GM21528 (cell line): Measurements from ENCODE around the gene PRDM5.

Source experiments
- ATAC-seq: cut with Tn5 transposase; IDR thresholded peaks from one replicate; pipeline ENCODE4 v1.9.1; 2021; ENCODE audit warnings: mild to moderate bottlenecking, moderate library complexity; ENCODE audit not compliant: unreplicated experiment, low FRiP score

Gene PRDM5

DNA sequence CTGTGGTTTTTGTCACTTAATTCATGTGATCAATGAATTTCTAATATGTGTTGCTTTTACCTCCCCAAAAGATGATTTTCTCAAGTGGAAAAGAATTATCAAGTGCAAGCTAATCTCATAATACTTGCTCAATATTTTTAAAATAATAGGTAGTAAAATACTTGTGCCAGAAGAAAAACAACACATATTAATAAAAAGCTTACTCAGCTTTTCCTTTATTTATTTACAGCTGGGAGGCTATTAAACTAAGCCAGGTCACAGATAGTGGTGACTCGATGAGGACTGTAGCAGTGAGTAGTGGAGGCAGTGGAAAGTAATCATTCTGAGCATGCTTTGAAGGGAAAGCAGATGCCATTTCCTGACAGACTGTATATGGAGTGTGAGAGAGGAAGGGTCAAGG is 96.1 kb downstream of the PRDM5 start:
- ATAC-seq = no peak

- ATAC-seq = no peak
Measured at GRCh38 chr4:120824946-120825345, 97.6 kb downstream of the PRDM5 start.

DNA sequence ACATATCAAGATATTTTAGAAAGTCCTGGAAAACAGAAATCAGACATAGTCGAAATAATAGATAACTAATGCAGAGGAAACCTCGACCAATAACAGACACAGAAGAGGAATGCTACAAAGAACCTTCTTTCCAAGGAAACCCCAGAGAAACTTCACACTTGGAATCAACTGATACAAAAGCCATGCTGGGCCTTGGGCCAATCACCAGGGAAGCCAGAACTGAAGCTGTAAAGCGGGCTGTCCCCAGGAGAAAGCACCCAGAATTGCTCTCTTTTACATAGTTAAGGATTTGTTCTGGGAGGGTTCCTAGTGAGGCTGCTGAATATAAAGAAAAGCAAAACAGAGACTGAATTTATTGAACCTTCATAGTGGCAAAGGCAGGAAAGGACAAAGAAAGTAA is 100.5 kb downstream of the PRDM5 start:
- no peak for ATAC-seq

DNA sequence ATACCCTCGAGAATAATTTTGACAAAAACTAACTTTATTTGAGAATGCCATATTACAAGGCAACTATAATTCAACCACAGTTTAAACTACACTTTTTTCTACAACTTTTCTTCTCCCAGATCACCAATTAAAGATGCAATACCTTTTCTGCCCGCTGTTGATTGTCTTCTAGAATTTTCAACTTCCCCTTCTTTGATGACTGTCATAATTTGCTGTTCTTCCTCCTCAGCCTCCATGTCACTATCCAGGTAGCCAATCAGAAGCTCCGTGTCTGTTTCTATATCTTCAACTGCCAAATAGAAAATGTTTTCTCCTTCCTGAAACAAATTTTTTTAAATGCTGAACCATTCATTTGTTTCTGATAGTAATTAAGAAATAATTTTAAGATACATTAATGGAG is 101.5 kb downstream of the PRDM5 start:
- no peak for ATAC-seq

DNA sequence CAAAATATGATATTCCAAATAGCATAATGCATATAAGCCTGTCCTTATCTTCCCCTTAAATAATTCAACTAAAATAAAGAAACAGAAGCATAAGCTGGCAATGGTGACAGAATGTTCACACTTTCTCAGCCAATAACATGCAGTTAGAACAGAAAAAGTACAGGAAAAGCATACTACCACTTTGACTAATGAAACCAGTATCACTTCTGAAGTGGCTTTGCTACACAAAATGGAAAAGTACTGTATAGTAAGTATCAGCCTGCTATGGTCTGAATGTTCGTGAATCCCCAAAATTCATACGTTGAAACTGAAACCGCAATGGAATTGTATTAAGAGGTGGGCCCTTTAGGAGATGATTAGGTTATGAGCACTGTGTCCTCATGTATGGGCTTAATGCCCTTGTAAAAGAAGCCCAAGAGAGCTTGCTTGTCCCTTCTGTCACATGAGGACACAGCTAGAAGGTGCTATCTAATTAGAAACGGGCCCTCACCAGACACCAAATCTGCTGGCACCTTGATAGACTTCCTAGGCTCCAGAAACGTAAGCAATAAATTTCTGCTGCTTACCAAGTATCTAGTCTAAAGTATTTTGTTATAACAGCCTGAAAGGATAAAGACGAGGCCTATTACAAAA is 102.6 kb downstream of the PRDM5 start:
- ATAC-seq = no peak

DNA sequence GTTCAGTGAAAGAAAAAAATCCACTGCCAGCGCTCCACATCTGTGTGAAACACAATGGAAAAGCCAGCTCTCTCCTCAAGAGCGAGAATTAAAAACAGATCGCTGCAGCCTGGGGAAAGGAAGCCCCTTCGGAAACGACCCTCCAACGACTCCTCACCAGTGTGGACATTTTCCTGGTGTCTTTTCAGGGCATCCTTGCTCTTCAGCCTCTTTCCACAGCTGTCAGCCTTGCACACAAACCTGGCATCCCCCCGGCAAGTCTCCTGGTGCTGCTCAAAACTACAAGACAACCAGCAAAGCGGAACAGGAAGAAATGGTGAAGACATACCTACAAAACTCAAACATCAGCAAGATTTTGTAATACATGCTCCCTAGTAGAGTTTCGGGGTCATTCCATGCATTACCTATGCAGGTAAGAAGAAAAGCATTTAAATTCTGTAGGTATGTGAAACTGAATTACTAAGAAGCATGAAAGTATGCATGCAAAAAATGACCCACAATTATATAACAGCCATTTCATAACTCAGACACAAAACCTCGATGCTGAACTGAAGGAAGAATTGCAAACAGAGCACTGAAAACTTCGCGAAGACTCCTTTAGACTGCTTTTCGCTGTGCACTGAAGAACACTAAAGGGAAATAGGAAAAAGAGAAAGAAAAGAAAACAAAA is 106.1 kb downstream of the PRDM5 start:
- no peak for ATAC-seq

DNA sequence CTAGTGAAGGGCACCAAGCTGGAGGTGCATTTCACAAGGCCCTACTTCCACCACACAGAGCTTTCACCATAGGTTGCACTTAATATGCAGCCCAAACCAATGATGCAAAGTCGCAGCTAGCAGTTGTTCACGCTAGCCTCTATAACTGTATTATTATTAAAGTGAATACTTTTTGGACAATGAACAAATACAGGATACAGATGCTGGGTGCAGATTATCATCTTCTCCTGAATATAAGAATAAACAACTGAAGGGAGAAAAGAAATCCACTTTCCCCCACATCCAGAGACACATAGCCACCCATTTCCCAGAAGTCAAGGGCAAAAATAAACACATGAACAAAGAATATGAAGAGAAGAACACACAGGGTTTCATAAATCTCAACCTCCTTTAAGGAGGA is 107.2 kb downstream of the PRDM5 start:
- ATAC-seq = no peak

GRCh38 chr4:120814886-120815285 is 107.6 kb downstream of the PRDM5 start:
- no peak for ATAC-seq

- no peak for ATAC-seq
Measured at GRCh38 chr4:120812216-120812615, 110.3 kb downstream of the PRDM5 start.

DNA sequence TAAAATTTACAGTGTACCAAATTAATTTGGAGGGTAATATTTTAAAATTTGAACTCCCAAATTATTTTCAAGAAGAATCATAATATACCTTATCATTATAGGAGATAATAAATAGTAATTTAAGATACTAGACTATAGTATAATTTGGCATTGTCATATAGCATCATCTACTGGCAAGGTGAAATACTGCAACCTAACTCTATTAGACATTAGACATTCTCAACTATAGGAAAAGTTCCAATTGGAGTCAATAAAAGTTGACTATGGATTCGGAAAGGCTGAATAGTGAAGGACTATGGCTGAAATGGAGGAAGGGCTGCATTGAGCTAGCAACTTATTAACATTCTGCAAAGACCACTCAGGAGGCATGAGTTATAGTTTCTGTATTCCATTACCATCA is 113.0 kb downstream of the PRDM5 start:
- no peak for ATAC-seq

DNA sequence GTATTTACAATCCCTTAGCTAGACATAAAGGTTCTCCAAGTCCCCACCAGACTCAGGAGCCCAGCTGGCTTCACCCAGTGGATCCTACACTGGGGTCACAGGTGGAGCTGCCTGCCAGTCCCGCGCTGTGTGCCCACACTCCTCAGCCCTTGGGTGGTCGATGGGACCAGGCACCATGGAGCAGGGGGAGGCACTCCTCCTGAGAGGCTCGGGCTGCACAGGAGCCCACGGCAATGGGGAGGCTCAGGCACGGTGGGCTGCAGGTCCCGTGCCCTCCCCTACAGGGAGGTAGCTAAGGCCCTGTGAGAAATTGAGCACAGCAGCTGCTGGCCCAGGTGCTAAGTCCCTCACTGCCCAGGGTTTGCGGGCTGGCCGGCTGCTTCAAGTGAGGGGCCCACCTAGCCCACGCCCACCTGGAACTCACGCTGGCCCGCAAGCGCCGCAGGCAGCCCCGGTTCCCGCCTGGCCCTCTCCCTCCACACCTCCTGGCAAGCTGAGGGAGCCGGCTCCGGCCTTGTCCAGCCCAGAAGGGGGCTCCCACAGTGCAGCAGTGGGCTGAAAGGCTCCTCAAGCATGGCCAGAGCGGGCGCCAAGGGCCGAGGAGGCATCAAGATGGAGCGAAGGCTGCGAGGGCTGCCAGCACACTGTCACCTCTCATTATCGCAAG is 113.9 kb downstream of the PRDM5 start:
- ATAC-seq = no peak

DNA sequence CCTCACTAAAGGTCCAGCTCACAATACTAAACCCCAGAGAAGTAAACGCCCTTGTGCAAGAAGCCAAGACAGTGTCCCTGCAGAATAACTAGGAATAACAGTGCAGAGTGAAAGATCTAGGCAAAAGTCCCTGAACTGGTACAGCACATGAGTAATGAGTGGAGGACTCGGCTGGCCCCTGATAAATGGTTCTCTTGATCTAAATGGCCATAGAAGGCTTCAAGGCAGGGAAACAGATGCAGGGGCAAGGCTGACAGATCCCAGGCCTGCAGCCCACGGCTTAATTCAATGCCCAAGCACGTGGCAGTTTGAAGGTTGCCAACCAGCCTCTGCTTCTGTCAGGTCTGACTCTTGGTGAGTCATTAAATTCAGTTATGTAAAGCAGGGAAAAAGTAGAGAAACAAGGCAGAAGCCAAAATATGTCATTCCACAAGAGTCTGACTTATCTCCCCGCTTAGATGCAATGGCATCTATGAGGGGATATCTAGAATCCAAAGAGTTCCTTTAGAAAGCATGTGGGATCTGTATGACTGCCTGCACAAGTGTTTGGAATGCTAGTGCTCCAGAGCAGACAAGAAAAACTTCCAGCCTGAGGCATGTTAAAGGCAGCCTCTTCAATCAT is 121.3 kb downstream of the PRDM5 start:
- ATAC-seq = no peak

DNA sequence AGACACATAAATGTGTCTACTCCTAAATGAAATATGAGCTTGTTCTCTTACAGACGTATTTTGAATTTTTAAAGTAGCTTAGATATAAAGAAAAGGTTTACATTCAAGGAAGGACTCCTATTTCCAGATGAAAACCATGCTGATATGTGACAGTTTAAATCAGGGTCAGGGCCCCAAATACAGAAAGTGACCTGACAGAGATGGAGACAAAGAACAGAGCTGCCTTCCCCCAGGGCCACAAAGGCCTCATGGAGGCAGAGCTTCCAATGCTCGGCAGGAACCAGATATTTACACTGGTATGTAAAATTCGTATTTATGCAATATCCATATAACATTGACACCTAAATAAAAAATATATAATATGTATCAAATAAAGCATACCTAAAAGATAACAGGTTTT is 124.0 kb downstream of the PRDM5 start:
- no peak for ATAC-seq

GRCh38 chr4:120796271-120796670 is 126.3 kb downstream of the PRDM5 start:
- no peak for ATAC-seq

GRCh38 chr4:120785202-120785601 is 137.3 kb downstream of the PRDM5 start:
- ATAC-seq = no peak

GRCh38 chr4:120777459-120777858 is 145.1 kb downstream of the PRDM5 start:
- no peak for ATAC-seq

GRCh38 chr4:120775431-120775830 is 147.1 kb downstream of the PRDM5 start:
- ATAC-seq = no peak

GRCh38 chr4:120773641-120774040 is 148.9 kb downstream of the PRDM5 start:
- ATAC-seq = no peak

- no peak for ATAC-seq
Measured at GRCh38 chr4:120771907-120772306, 150.6 kb downstream of the PRDM5 start.

DNA sequence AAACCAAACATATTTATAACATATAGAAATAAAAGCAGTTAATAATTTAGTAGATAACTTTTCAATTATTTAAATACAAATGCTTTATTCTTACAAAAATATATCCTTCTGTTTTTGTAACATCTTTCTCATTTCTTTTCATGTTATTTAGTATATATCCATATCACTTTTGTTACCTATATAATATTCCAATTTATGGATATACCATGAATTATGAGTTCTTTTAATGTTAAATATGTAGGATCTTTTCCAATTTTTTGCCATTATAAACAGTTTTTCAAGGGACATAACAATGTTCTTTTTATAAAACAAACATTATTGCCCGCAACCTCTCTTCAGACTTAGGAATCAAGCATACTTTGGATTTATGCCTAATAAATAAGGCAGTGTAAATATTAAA is 151.6 kb downstream of the PRDM5 start:
- ATAC-seq = no peak

GRCh38 chr4:120769227-120769626 is 153.3 kb downstream of the PRDM5 start:
- no peak for ATAC-seq
